Measurements from ENCODE around the gene SLCO3A1.

The SLCO3A1 gene

GRCh38 chr15:91853511-91853947, at the start of gene SLCO3A1:
TSS of gene SLCO3A1 (plus strand) at chr15:91853708.
- DNase-seq (ENCODE audit: low read depth in 2 of 2): no peak

- DNase-seq (ENCODE audit: low read depth in 2 of 2): no peak
These were observed 46.4 kb upstream of the SLCO3A1 start for GRCh38 chr15:91807122-91807521.

DNA sequence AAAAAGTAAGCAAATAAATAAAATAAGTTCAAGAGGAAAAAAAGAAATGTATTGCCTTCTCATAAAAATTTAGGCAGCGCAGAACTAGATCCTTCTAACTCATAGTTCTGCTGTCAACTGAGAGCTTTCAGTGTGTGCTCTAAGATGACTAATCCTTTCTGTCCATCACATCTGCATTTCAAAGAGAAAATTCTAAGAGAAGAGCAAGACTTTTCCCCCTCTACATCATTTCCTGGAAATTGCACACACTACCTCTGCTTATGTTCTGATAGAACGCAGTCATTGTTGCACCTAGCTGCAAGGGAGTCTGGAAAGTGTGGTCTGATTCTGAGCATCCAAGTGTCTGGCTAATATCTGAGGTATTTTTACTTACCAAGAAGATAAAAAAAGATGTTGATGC, 39.6 kb upstream of the SLCO3A1 start:
- no peak for DNase-seq (ENCODE audit: low read depth in 2 of 2)

- DNase-seq (ENCODE audit: low read depth in 2 of 2): no peak
These were observed 36.6 kb upstream of the SLCO3A1 start for GRCh38 chr15:91816942-91817341.

DNA sequence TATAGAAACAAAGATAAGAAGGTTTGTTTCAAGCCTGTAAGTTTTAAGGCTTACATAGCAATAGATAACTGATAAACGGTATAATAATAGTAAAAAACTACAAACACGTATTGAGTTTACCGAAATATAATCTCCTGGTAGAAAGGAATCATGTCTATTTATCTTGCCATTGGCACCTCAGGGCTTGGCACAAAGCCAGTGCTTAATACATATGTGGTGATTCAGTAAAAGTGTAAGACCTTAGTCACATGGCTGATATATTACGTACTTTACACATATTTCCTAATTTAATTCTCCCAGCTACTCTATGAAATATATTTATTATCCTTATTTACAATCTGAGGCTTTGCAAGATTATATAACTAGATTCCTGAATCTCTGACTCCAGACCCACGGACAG, 32.0 kb upstream of the SLCO3A1 start:
- no peak for DNase-seq (ENCODE audit: low read depth in 2 of 2)

- no peak for DNase-seq (ENCODE audit: low read depth in 2 of 2)
These were observed 29.3 kb upstream of the SLCO3A1 start for GRCh38 chr15:91824256-91824655.

DNA sequence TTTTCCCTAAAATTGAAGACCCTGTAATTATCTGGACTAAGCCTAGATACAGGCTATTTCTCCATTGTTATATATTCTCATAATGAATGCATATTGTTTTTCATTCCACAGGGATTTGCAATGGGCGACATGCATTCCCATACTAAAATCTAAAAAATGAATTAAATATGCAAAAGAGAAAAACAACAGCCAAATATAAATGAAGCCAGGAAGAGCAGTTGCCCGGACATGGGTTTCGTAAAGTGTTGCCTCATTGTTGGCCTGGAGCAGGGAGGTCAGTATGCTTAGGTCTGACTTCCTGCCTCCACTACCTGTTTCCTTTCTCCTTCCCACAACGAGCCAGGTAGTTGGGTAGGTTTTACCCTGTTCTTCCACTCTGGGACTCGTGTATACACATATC, 27.1 kb upstream of the SLCO3A1 start:
- no peak for DNase-seq (ENCODE audit: low read depth in 2 of 2)

DNA sequence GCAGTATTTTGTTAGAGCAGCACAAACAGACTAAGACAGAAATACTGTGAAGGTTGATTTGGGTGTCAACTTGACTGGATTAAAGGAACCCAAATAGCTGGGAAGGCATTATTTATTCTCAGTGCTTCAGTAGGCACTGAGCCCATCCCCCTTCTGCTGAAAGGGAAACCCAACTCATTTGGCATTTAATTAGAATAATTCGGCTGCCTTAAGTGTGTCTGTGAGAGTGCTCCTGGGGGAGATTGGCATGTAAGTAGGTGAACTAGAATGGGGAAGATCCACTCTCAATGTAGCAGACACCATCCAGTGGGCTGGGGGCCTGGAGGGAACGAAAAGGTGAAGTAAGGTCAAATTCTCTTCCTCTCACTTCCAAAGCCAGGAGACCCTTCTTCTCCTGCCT, 20.5 kb upstream of the SLCO3A1 start:
- DNase-seq (ENCODE audit: low read depth in 2 of 2): no peak

DNA sequence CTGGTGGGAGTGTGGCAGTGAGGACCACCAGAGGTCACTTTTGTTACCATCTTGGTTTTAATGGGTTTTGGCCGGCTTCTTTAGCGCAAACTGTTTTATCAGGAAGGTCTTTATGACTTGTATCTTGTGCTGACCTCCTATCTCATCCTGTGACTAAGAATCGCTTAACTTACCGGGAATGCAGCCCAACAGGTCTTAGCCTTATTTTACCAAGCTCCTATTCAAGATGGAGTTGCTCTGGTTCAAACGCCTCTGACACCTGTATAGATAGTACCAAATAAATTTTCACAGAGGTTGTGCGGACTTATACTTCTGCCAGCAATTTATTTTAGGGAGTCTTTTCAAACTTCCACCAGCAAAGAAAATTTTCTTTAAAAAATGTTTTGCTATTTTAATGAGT, 13.6 kb upstream of the SLCO3A1 start:
- no peak for DNase-seq (ENCODE audit: low read depth in 2 of 2)

GRCh38 chr15:91841861-91842260, 11.6 kb upstream of the SLCO3A1 start:
- DNase-seq (ENCODE audit: low read depth in 2 of 2): no peak

DNA sequence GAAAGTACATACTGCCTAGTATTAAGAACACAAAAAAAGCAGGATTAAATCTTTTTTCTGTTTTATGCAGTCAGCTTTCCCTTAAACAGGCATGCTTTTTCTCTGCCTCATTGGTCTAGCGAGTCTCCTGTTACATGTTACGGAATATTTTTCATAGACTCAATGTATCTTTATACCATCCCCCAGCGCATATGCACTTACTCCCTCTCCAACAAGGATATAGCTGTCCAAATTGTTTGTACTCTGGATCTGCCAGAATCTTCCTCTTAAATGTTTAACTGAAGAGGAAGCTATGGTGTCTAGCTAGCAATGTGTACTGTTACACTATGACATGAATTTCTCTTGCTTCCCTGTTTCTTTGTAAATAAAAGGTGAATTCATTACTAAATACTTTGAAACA, 9.2 kb upstream of the SLCO3A1 start:
- no peak for DNase-seq (ENCODE audit: low read depth in 2 of 2)

DNA sequence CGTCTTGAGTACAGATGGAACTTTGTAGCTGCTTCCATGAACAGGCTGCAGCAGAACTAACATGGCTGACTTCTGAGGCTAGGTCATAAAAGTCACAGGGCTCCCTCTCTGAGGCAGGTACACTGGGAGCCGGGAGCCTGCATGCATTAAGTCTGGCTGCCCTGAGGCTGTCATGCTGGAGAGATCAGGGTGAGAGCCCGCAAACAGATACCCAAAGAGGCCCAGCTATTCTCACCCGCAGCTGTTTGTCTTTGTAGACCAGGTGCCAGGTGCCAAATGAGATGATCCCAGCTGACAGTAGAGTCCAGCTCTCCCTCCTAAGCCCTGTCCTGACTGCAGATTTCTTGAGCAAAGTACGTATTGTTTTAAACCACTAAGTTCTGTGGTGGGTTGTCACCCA, 8.6 kb upstream of the SLCO3A1 start:
- DNase-seq (ENCODE audit: low read depth in 2 of 2): no peak

DNA sequence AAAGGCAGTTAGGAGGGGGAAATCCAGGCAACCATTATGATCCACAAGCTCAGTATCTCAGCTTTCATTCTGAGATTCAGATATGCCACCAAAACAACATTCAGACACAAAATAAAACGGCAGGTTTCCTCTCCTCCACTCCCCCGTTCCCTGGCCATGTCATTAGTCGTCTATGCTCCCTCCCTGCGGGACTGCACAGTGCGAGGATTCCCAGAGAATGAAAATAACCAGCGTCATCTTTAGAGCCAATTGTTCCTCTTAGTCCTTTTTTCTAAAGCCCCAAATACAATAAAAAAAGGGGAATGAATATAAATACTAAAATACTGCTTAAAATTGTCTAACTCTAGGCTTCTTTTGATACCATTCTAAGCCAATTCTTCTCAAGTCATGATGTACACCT, 7.8 kb upstream of the SLCO3A1 start:
- no peak for DNase-seq (ENCODE audit: low read depth in 2 of 2)

- DNase-seq (ENCODE audit: low read depth in 2 of 2): no peak
These were observed 4.3 kb upstream of the SLCO3A1 start for GRCh38 chr15:91849180-91849579.

DNA sequence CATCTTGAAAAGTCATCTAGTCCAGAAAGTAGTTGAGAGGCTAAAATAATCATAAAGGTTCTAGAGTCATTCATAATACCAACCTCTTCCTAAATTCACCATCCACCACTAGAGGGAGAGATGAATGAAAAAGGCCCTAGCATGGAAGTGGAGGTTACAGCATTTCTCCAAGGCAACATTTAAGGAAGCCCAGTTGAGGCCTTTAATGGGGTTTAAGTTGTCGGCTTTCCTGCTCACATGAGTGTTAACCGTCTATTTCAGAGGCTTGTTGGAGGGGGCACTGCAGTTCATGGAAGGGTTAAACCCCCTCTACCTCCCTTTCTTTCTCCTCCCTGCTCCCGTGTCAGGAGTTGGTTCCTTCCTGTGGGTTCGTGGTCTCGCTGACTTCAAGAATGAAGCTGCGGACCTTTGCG, 3.8 kb upstream of the SLCO3A1 start:
- DNase-seq (ENCODE audit: low read depth in 2 of 2): no peak

DNA sequence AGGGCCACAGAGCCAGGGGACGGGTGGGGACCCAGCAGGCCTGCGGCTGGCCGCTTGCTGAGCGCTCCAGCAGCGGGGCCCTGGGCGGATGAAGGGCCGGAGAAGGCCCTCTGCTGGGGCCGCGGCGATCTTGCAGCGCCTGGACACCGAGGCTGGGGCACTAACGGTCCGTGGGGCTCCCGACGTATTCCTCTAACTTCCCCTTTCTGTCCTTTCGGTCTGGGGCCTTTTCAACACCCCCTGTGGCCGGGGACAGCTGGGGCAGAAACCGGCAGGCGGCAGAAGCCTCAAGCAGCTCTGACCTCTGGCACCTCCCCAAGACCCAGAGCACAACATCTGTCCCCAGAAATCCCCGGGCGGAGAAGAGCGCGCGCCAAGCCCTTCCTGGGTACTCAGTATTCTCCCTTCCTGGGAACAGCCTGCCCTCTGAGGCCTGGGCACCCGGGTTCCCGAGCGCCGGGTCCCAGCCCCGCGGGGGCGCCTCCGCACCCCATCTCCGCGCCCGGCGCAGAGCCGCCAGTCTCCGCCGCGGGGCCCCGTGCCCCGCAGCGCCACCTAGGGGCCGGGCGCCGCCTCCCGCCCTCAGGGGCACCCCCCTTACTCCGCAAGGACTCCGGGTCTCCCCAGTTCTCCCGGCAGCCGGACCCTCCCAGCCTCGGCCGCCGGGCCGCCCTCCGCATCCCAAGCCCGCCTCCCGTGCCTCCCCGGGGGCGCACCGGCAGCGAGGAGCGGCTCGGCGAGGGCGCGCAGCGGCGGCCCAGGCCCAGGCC, 582 bp upstream of the SLCO3A1 start:
- no peak for DNase-seq (ENCODE audit: low read depth in 2 of 2)

DNA sequence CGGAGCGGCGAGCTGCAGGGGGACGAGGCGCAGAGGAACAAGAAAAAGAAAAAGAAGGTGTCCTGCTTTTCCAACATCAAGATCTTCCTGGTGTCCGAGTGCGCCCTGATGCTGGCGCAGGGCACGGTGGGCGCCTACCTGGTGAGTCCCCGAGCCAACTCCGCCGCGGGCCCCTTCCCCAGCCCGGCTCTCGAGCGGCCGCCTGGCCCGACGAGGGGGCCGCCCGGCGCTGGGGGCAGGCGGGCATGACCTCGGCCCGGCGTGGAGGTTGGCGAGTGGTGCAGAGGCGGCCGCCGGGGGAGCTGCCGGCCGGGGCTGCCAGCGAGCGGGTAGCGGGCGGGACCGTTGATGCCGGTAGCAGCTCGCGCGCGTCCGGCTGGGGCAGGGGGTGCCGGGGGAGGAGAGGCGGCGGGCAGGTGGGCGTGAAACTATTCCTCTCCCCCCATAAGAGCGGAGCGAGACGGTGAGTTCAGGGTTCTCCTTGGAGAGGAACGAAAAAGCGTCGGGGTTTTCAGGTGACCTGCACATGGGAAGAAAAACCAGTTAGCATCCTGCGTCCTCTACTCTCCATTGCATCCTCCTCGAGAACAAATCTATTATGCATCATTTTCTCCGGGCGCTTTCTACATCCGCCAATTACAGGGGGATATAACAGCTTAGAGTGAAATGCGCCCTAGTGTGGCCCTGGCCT, 585 bp downstream of the SLCO3A1 start:
- DNase-seq (ENCODE audit: low read depth in 2 of 2): no peak

GRCh38 chr15:91854639-91854990, 1.1 kb downstream of the SLCO3A1 start:
- no peak for DNase-seq (ENCODE audit: low read depth in 2 of 2)

- no peak for DNase-seq (ENCODE audit: low read depth in 2 of 2)
These were observed 1.7 kb downstream of the SLCO3A1 start for GRCh38 chr15:91855241-91855640.

DNA sequence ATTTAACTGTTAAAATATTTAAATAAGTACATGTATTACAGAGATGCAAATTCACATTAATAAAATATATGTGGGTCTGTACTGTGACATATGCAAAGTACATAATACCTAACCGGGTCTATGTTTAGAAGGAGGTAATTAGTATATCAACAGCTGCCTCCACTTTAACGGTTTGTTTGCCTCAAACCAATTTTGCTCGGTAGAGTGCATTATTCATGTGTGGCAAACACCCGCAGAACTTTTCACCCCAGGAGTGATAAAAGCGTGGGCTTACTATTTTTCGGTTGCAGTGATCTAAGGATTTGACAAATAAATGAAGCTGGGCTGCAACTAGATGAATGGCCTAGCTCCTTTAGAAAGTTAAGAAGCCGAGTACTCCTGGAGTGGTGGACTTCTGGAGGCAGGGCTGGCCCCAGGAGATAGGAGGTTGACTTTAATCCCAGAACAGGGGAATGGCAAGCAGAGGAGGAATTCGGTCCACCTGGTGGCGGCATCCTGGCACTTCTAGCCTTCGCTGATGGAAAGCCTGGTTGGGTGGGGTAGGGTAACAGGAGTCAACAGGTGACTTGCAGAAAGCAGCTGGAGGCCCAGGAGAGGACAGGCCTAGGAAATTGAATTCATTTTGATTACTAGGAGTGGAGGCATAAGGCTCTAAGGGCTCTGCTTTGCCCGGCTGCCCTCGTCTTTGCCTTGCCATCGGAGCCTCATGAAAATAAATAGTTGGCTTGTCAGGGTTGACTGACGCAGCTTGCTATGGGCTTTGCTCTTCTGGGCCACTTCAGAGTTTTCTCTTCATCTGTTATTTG, 2.4 kb downstream of the SLCO3A1 start:
- no peak for DNase-seq (ENCODE audit: low read depth in 2 of 2)

DNA sequence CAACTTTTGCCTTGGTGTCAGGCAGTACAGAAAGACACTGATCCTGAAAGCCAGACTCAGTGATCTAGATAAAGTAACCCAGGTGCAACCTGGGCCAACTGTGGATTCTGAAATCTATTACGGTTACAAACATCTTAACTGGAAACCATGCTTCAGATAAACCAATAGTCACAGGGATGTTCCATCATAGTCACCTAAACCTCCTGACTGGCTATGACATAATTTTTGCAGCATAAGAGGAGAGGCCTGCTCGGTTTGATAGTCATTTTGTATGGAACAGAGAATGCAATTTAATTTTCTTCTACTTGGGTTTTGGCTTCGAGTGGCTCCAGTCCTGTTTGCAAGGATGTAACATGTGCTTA, 3.7 kb downstream of the SLCO3A1 start:
- no peak for DNase-seq (ENCODE audit: low read depth in 2 of 2)

- DNase-seq (ENCODE audit: low read depth in 2 of 2): no peak
These were observed 4.3 kb downstream of the SLCO3A1 start for GRCh38 chr15:91857772-91858171.

DNA sequence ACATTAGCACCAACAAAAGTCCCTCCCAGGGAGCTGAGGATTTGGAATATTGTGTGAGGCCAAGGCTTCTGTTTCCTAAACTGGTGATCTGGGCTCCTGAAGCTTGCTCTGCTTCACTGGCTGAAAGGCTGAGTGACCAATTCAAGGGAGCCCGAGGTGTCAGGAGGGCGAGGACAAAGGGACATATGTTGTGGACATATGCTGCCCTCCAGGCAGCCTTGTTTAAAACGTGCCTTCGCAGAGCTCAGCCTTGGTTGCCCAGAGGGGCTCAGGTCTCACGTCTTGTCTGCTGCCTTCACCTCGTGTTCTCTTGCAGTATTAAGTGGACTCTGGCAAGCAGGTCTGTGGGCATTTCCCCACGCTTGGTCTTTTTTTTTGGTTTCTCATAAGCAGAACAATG, 7.0 kb downstream of the SLCO3A1 start:
- DNase-seq (ENCODE audit: low read depth in 2 of 2): no peak

Measured in fibroblast of skin of left biceps (primary cell).